ENCODE results near the gene DDX23.

DDX23 gene

GRCh38 chr12:48795550-48796455, 56.2 kb downstream of the DDX23 start:
- no peak for DNase-seq (ENCODE audit: low read depth)

- DNase-seq (ENCODE audit: low read depth): no peak
Measured at GRCh38 chr12:48794870-48795269, 57.1 kb downstream of the DDX23 start.

- DNase-seq (ENCODE audit: low read depth): no peak
Measured at GRCh38 chr12:48793696-48794095, 58.3 kb downstream of the DDX23 start.

- no peak for DNase-seq (ENCODE audit: low read depth)
Measured at GRCh38 chr12:48789858-48790326, 62.1 kb downstream of the DDX23 start.

GRCh38 chr12:48788854-48789775, 62.8 kb downstream of the DDX23 start, which contains the start of gene ADCY6:
Gene ADCY6, minus strand, starts transcription at chr12:48789089. Its CDS starts 5,655 bp downstream, at chr12:48783434.
- no peak for DNase-seq (ENCODE audit: low read depth)

- DNase-seq (ENCODE audit: low read depth): no peak
Measured at GRCh38 chr12:48788524-48788853, 63.5 kb downstream of the DDX23 start.

- no peak for DNase-seq (ENCODE audit: low read depth)
Measured at GRCh38 chr12:48787791-48788523, 64.0 kb downstream of the DDX23 start.

- DNase-seq (ENCODE audit: low read depth): no peak
Measured at GRCh38 chr12:48786591-48787544, 65.1 kb downstream of the DDX23 start.

GRCh38 chr12:48783432-48783831, 68.5 kb downstream of the DDX23 start:
- no peak for DNase-seq (ENCODE audit: low read depth)

- DNase-seq (ENCODE audit: low read depth): no peak
Measured at GRCh38 chr12:48782457-48783395, 69.2 kb downstream of the DDX23 start.

- no peak for DNase-seq (ENCODE audit: low read depth)
Measured at GRCh38 chr12:48781750-48782456, 70.1 kb downstream of the DDX23 start.

GRCh38 chr12:48780381-48781025, 71.5 kb downstream of the DDX23 start:
- no peak for DNase-seq (ENCODE audit: low read depth)

GRCh38 chr12:48779869-48780268, 72.1 kb downstream of the DDX23 start:
- DNase-seq (ENCODE audit: low read depth): no peak
